K562 (cell line): ENCODE data around the gene RELL2. TPM values are rescaled to one million over a fixed set of nuclear protein-coding genes. Genes with fewer than 3 reads are reported as not detected.
A peak's percentile ranks its signal among the peaks of the same experiment; 100 is the strongest.

Experiments
- ARHGAP35 ChIP-seq: fragments of 450-650 bp; IDR thresholded peaks from 2 replicates; pipeline ENCODE4 v1.6.1; 2018; ENCODE audit not compliant: partially characterized antibody
- BACH1 ChIP-seq: fragments of 200-800 bp; sonication (Bioruptor generic); IDR thresholded peaks from 2 replicates; pipeline ENCODE4 v1.6.1; 2016; ENCODE audit warnings: missing genetic modification characterization, missing compliant biosample characterization
- ETV1 ChIP-seq: fragments of 450-650 bp; conservative IDR thresholded peaks from 2 replicates; pipeline ENCODE4 v1.6.1; 2016; ENCODE audit warnings: missing genetic modification characterization, control low read depth, low read depth, missing compliant biosample characterization
- FOXM1 ChIP-seq, 2 experiments: fragments of 450-650 bp in 1 of 2; sonication (generic) in 1 of 2; formaldehyde crosslinking in 1 of 2; IDR thresholded peaks; 2 replicates each; pipeline versions ENCODE4 v1.6.1 to v1.9.0; 2017 to 2022; ENCODE audit warnings: low read depth in 2 of 2, mild to moderate bottlenecking in 2 of 2, missing genetic modification reagents in 1 of 2, moderate library complexity in 1 of 2
- MTA3 ChIP-seq: fragments of 450-650 bp; formaldehyde crosslinking; IDR thresholded peaks from 2 replicates; pipeline ENCODE4 v1.6.1; 2017; ENCODE audit warnings: mild to moderate bottlenecking, borderline replicate concordance
- NFE2 ChIP-seq: IDR thresholded peaks from 2 replicates; pipeline ENCODE4 v1.6.1; 2014; ENCODE audit warnings: antibody characterized with exemption, low read depth
- NR2C2 ChIP-seq, 2 experiments: fragments of 200-800 bp in 1 of 2; sonication (Bioruptor generic) in 1 of 2; sonication (generic) in 1 of 2; formaldehyde crosslinking in 1 of 2; IDR thresholded peaks; 2 replicates each; pipeline versions ENCODE4 v1.6.1 to v1.8.0; 2016 to 2022; ENCODE audit warnings: mild to moderate bottlenecking in 1 of 2, missing compliant biosample characterization in 1 of 2, missing genetic modification characterization in 1 of 2, missing genetic modification reagents in 1 of 2
- POU5F1 ChIP-seq: fragments of 150-350 bp; IDR thresholded peaks from 2 replicates; pipeline ENCODE4 v1.6.1; 2014; ENCODE audit warnings: borderline replicate concordance, low read length, low read depth, mild to moderate bottlenecking; ENCODE audit not compliant: partially characterized antibody
- PRMT5 ChIP-seq: sonication (generic); formaldehyde crosslinking; IDR thresholded peaks from 2 replicates; pipeline ENCODE4 v1.5.0; 2020; ENCODE audit warnings: missing genetic modification reagents
- SAFB2 ChIP-seq: fragments of 200-400 bp; formaldehyde crosslinking; IDR thresholded peaks from 2 replicates; pipeline ENCODE4 v1.6.1; 2018; ENCODE audit warnings: borderline replicate concordance, low read length, low read depth, moderate library complexity; ENCODE audit not compliant: severe bottlenecking
- SMARCA5 ChIP-seq: fragments of 450-650 bp; IDR thresholded peaks from 2 replicates; pipeline ENCODE4 v1.6.1; 2016
- SREBF1 ChIP-seq: fragments of 150-350 bp; IDR thresholded peaks from 2 replicates; pipeline ENCODE4 v1.6.1; 2014; ENCODE audit warnings: antibody characterized with exemption, low read depth, low read length, borderline replicate concordance
- TOE1 ChIP-seq, 2 experiments: fragments of 450-650 bp in 1 of 2; sonication (generic) in 1 of 2; formaldehyde crosslinking in 1 of 2; IDR thresholded peaks; 2 replicates each; pipeline versions ENCODE4 v1.7.1 to v1.8.0; 2016 to 2022; ENCODE audit warnings: borderline replicate concordance in 2 of 2, mild to moderate bottlenecking in 2 of 2, antibody characterized with exemption in 1 of 2, inconsistent platforms in 1 of 2, low read depth in 1 of 2, missing genetic modification reagents in 1 of 2, moderate library complexity in 1 of 2
- ZC3H8 ChIP-seq: fragments of 450-650 bp; IDR thresholded peaks from 2 replicates; pipeline ENCODE4 v1.6.1; 2017
- ZNF197 ChIP-seq: fragments of 200-800 bp; sonication (Bioruptor generic); IDR thresholded peaks from 2 replicates; pipeline ENCODE4 v1.6.1; 2016; ENCODE audit warnings: low read depth, missing genetic modification characterization, missing compliant biosample characterization
- ZNF239 ChIP-seq: fragments of 250-450 bp; sonication (Bioruptor Pico); IDR thresholded peaks from 2 replicates; pipeline ENCODE4 v1.4.0; 2020; ENCODE audit warnings: mild to moderate bottlenecking
- ZNF584 ChIP-seq: fragments of 200-800 bp; sonication (Bioruptor generic); IDR thresholded peaks from 2 replicates; pipeline ENCODE4 v1.6.1; 2016; ENCODE audit warnings: low read depth, mild to moderate bottlenecking, missing genetic modification characterization, missing compliant biosample characterization
- polyA plus RNA-seq, 8 experiments: library from polyadenylated mRNA; depleted of rRNA in 4 of 8; stranded (reverse) in 5 of 8; unstranded in 3 of 8; fragments of >200 nt; fragmentation: Nextera tagmentation in 2 of 8; fragmentation: Illumina TruSeq in 1 of 8; extraction: Ambion mirVana in 2 of 8; extraction: Trizol in 1 of 8; gene quantifications; 2 replicates each; pipeline versions ENCODE4 v1.2.1 to v1.2.3, GENCODE V29; 2011 to 2014; ENCODE audit warnings: inconsistent platforms in 1 of 8, missing spikeins in 1 of 8
- total RNA-seq, 7 experiments: library from RNA; depleted of rRNA in 6 of 7; stranded (reverse); fragments of >200 nt in 6 of 7; fragmentation: Illumina TruSeq in 2 of 7; extraction: Trizol in 2 of 7; gene quantifications; 2 replicates each; pipeline versions ENCODE4 v1.2.1 to v1.2.3, GENCODE V29; 2011 to 2021; ENCODE audit warnings: low replicate concordance in 1 of 7
- TF ChIP-seq, protein P1 (sequence below), 3 experiments: fragments of 200-800 bp in 1 of 3; fragments of 250-450 bp in 1 of 3; fragments of 450-650 bp in 1 of 3; sonication (Bioruptor Pico) in 1 of 3; sonication (Bioruptor generic) in 1 of 3; formaldehyde crosslinking in 1 of 3; IDR thresholded peaks; 2 replicates each; pipeline versions ENCODE4 v1.6.1 to v1.8.0; 2016 to 2022; ENCODE audit warnings: mild to moderate bottlenecking in 2 of 3, missing genetic modification characterization in 2 of 3, missing compliant biosample characterization in 1 of 3, moderate library complexity in 1 of 3
- TF ChIP-seq, protein P2 (sequence below): sonication (generic); formaldehyde crosslinking; IDR thresholded peaks from 2 replicates; pipeline ENCODE4 v1.8.0; 2022; ENCODE audit warnings: missing genetic modification reagents, mild to moderate bottlenecking, moderate library complexity, borderline replicate concordance
- TF ChIP-seq, protein P3 (sequence below), 2 experiments: fragments of 450-650 bp; IDR thresholded peaks; 2 replicates each; pipeline ENCODE4 v1.6.1; 2016

The RELL2 gene
- total and polyA plus RNA-seq, 9 of the 15 experiments (the other 6 are each of a cell fraction or from before 2014, with no cell fraction given), result 0.06 to 36.0 (median 14.3) TPM

DNA sequence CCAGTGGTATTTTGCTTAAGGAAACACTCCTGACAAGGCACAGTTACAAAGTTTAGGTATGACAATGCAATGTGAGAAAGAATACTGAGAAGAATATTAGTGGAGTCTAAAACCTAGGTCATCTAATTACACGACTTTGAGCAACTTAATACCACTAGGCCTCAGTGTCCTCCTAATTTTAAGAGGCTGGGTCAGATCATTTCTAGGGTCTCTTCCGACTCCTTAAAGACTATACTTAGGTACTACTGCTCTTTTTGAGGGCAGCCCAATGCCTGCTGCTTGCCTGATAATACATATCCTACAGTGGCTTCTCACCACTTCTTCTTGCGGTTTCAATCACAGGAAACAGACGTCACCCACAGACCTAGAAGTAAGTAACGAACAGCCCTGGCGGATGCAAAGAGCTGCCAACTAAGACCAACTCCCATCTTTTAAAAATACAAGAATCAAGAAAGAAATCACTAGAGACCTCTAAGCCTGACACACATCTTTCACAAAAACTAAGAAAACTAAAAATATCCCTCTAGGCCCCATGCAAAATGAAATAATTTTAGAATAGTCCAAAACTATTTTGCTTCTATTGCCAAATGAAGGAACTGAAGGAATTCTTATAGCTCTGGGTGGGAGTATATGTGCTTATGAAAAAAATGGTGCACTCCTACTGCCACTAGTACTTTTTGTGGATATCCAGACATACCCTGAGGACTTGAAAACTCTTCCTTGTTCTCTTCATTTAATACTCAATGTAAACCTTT, 31.1 kb upstream of the RELL2 start (continued):
- TF ChIP-seq, protein P1, sequence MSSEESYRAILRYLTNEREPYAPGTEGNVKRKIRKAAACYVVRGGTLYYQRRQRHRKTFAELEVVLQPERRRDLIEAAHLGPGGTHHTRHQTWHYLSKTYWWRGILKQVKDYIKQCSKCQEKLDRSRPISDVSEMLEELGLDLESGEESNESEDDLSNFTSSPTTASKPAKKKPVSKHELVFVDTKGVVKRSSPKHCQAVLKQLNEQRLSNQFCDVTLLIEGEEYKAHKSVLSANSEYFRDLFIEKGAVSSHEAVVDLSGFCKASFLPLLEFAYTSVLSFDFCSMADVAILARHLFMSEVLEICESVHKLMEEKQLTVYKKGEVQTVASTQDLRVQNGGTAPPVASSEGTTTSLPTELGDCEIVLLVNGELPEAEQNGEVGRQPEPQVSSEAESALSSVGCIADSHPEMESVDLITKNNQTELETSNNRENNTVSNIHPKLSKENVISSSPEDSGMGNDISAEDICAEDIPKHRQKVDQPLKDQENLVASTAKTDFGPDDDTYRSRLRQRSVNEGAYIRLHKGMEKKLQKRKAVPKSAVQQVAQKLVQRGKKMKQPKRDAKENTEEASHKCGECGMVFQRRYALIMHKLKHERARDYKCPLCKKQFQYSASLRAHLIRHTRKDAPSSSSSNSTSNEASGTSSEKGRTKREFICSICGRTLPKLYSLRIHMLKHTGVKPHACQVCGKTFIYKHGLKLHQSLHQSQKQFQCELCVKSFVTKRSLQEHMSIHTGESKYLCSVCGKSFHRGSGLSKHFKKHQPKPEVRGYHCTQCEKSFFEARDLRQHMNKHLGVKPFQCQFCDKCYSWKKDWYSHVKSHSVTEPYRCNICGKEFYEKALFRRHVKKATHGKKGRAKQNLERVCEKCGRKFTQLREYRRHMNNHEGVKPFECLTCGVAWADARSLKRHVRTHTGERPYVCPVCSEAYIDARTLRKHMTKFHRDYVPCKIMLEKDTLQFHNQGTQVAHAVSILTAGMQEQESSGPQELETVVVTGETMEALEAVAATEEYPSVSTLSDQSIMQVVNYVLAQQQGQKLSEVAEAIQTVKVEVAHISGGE (CRISPR knock-in tag; IDR thresholded peaks at IDR 0.05), result peak in 1 of 3 experiments; percentile 55; a peak in 2 of 6 replicates
- peak; percentile 86 for TF ChIP-seq FOXM1 (IDR thresholded peaks at IDR 0.05; ENCODE audit: low read depth)
- no peak for TF ChIP-seq FOXM1 (CRISPR knock-in tag; IDR thresholded peaks at IDR 0.05; ENCODE audit: low read depth)
- peak; percentile 82; the same call in 1 of the 2 replicates for TF ChIP-seq MTA3
- TF ChIP-seq ARHGAP35, result no peak
- TF ChIP-seq SAFB2, result no peak
- TF ChIP-seq NFE2, result 0 out of 2 replicates have a peak, but pooled peaks have one; percentile 22
- peak; percentile 79 for TF ChIP-seq ZNF197 (CRISPR knock-in tag)
- TF ChIP-seq, protein P2, sequence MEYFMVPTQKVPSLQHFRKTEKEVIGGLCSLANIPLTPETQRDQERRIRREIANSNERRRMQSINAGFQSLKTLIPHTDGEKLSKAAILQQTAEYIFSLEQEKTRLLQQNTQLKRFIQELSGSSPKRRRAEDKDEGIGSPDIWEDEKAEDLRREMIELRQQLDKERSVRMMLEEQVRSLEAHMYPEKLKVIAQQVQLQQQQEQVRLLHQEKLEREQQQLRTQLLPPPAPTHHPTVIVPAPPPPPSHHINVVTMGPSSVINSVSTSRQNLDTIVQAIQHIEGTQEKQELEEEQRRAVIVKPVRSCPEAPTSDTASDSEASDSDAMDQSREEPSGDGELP (CRISPR knock-in tag), result no peak
- peak; percentile 81 for TF ChIP-seq ZNF584 (CRISPR knock-in tag)
- no peak for TF ChIP-seq SMARCA5
- peak; percentile 99 for TF ChIP-seq ETV1
- TF ChIP-seq POU5F1, result no peak
- no peak for TF ChIP-seq ZC3H8
- no peak for TF ChIP-seq PRMT5 (CRISPR knock-in tag)
- TF ChIP-seq SREBF1, result no peak
- TF ChIP-seq, protein P3, sequence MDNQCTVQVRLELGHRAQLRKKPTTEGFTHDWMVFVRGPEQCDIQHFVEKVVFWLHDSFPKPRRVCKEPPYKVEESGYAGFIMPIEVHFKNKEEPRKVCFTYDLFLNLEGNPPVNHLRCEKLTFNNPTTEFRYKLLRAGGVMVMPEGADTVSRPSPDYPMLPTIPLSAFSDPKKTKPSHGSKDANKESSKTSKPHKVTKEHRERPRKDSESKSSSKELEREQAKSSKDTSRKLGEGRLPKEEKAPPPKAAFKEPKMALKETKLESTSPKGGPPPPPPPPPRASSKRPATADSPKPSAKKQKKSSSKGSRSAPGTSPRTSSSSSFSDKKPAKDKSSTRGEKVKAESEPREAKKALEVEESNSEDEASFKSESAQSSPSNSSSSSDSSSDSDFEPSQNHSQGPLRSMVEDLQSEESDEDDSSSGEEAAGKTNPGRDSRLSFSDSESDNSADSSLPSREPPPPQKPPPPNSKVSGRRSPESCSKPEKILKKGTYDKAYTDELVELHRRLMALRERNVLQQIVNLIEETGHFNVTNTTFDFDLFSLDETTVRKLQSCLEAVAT (IDR thresholded peaks at IDR 0.05), result peak in 1 of 2 experiments; percentile 96; a peak in 2 of 4 replicates
- peak; percentile 49; the same call in 1 of the 2 replicates for TF ChIP-seq TOE1 (IDR thresholded peaks at IDR 0.05; ENCODE audit: borderline replicate concordance)
- TF ChIP-seq TOE1 (CRISPR knock-in tag; IDR thresholded peaks at IDR 0.05; ENCODE audit: borderline replicate concordance, low read depth), result no peak
- TF ChIP-seq BACH1, result peak; percentile 85
- TF ChIP-seq NR2C2 (CRISPR knock-in tag; IDR thresholded peaks at IDR 0.05), result no peak
- TF ChIP-seq NR2C2 (tag; IDR thresholded peaks at IDR 0.05), result peak; percentile 30; the same call in 1 of the 2 replicates
- TF ChIP-seq ZNF239 (CRISPR knock-in tag), result 0 out of 2 replicates have a peak, but pooled peaks have one; percentile 21
